HG03571 (cell line): ENCODE results near the gene DDX39B.
A peak's percentile ranks its signal among the peaks of the same experiment; 100 is the strongest.
"Not testable (repeated sequence)": the region's sequence is repeated elsewhere in the genome, so short reads cannot be mapped to it uniquely, and the experiment has no call there.

Experiments
- ATAC-seq: cut with Tn5 transposase; IDR thresholded peaks from one replicate; pipeline ENCODE4 v1.9.1; 2021; ENCODE audit not compliant: unreplicated experiment

Gene DDX39B

GRCh38 chr6:31541658-31542521 lies at the start of gene DDX39B:
TSS of gene DDX39B (minus strand) at chr6:31542003. CDS start at chr6:31540532, 1,471 bp downstream.
- ATAC-seq = peak; percentile 54

- not testable (repeated sequence) for ATAC-seq
These were observed 48.9 kb upstream of the DDX39B start for GRCh38 chr6:31590691-31591090.

DNA sequence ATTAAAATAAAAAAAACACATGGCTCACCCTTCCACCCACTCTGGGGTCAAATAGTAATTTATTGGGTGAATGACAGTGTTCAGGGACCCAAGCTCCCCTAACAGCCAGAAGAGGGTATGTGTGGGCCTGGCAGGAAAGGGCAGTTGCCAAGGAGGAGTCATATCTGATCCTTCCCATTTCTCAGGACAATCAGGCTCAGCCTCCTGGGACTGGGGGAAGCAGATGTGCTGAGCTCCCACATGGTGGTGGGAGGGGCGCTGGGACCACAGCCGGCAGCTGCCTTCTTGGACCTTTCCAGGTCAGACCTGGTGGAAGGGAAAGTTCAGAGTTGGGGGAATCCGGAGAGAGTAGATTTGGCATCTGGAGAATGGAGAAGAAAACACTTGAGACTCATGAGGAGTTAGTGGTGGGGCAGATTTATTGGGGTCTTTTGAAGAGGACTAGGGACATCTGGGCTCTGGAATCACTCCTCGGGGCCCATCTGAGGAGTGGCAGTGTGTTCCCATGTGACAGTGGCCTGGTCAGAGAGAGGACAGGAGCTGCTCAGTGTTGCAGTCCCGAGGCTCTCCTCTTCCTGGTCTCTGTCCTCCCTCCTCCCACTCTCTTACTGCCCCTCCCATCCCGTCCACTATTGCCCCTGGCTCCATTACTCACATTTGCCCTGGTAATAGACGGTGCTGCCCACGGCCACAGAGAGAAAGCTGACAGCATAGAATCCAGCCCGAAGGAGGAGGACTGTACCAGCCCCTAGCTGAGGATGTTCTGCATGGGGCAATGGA lies 47.3 kb upstream of the DDX39B start:
- no peak for ATAC-seq

GRCh38 chr6:31587791-31588777 lies 46.3 kb upstream of the DDX39B start:
- no peak for ATAC-seq

DNA sequence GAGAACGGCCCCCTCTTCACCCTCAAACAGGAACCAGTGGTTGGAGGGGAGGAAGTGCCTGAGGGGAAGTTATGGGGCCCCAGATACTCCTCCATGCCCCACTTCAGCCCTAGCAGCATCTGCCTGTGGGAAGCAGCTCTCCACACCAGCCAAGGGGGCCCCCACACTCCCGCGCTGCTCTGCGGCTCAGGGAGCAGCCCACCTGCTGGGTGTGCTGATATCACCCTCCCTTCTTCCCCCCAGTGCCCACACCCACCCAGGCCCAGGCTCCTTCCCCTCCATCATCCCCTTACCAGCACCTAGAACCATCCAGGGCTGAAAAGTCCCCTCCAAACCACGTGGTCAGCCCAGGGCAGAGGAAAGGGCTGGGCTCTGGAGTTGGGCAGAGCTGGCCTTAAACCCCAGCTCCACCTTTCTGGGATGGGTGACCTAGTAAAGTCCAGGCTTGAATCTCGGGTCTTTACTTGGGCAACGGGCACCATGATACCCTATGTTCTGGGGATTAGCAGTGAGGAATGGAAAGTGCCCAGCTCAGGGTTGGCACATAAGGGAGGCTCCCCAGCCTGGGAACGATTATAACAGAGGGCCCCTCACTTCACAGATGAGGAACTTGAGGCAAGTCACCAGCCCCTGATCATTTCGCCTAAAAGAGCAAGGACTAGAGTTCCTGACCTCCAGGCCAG lies 44.9 kb upstream of the DDX39B start:
- ATAC-seq = no peak

GRCh38 chr6:31586008-31586407 lies 44.2 kb upstream of the DDX39B start, which contains the start of gene LST1:
TSS of gene LST1 (plus strand) at chr6:31586277. CDS start at chr6:31587300, 1,023 bp downstream.
- ATAC-seq = no peak

GRCh38 chr6:31585491-31585890 lies 43.7 kb upstream of the DDX39B start:
- no peak for ATAC-seq

DNA sequence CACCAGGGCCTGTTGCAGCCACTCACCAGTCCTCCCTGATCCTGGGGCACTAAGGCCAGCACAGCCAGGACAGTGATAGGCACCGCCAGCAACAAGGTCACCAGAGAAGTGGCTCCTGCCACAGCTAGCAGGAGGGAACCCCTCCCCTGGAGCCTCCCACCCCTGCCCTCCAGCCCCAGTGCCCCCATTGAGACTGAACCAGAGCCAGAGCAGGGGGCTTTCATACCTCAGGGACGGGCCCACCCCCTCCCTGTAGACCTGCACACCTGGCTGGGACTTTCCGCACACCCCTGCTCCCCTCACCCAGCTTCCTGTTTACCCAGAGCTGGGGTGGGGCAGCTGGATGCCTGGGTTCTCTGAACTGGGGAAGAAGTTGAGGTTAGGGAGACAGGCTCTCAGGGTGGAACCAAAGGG lies 40.4 kb upstream of the DDX39B start, which contains the start of gene LTB:
Gene LTB (minus strand): TSS at position 195 of the 414 bp plus-strand sequence. CDS start 7 bp downstream, at position 188.
- no peak for ATAC-seq

- ATAC-seq = no peak
These were observed 39.8 kb upstream of the DDX39B start for GRCh38 chr6:31581434-31582229.

GRCh38 chr6:31580807-31581433 lies 39.1 kb upstream of the DDX39B start:
- ATAC-seq = no peak

DNA sequence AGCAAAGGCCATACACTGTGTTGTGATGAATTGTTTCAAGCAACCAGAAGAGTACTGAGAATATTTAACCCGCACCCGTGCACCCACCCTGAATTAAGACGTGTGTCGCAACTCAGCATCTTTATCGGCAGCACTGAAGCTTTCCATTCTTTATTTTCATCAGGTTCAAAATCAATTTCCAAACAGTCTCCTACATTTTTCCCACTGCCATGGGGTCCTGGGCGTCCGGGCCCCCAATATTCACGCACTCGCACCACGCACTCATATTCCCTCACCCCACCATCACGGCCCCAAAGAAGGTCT lies 38.6 kb upstream of the DDX39B start:
- ATAC-seq = no peak

DNA sequence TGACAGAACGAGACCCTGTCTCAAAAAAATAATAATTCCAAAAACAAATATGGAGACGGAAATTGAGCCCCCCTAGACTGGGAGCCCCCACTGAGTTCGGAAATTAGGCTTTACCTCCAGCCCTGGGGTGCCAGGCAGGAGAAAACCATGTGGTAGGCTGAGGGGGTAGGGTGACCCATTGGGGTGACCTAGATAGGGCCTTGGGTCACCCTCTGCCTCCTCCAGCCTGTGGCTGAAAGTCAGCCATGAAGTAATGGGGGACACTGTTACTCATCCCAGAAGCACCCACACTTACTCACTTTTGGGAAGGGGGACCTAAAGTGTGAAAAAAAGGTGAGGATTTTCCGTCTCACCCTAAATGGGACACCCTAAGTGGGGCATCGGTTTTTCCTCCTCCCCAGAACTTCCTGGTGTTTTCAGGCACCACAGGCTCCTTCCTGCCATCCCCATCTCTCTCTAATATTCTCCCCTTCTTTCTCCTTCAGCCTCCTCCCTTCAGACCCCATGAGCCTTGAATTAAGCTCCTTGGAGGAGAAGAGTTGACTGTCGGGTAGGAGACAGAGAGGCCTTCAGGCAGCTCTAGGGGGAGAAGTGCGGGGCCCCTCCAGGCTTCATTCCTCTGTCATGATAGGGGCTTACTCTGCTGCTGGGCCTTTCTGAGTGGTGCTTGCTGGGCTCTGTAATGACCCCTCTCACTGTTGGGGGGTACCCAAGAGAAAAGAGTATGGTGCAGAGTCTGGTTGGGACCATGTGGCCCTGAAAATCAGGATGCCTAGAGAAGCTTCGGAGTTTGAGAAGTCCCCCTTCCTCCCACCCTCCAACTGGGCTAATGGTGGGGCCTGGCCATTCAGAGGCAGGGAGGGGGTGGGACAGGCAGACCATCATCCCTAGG lies 38.0 kb upstream of the DDX39B start:
- ATAC-seq = no peak

- no peak for ATAC-seq
These were observed 37.3 kb upstream of the DDX39B start for GRCh38 chr6:31579119-31579505.

GRCh38 chr6:31578184-31579118 lies 36.6 kb upstream of the DDX39B start:
- ATAC-seq = no peak

- no peak for ATAC-seq
These were observed 35.8 kb upstream of the DDX39B start for GRCh38 chr6:31577579-31577966.

DNA sequence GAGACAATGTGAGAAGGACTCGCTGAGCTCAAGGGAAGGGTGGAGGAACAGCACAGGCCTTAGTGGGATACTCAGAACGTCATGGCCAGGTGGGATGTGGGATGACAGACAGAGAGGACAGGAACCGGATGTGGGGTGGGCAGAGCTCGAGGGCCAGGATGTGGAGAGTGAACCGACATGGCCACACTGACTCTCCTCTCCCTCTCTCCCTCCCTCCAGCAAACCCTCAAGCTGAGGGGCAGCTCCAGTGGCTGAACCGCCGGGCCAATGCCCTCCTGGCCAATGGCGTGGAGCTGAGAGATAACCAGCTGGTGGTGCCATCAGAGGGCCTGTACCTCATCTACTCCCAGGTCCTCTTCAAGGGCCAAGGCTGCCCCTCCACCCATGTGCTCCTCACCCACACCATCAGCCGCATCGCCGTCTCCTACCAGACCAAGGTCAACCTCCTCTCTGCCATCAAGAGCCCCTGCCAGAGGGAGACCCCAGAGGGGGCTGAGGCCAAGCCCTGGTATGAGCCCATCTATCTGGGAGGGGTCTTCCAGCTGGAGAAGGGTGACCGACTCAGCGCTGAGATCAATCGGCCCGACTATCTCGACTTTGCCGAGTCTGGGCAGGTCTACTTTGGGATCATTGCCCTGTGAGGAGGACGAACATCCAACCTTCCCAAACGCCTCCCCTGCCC lies 35.2 kb upstream of the DDX39B start:
- ATAC-seq = no peak
